Loucy (cell line): ENCODE measurements around the gene SHPK.
"Not testable (repeated sequence)": the region's sequence is repeated elsewhere in the genome, so short reads cannot be mapped to it uniquely, and the experiment has no call there.

Experiments
- H2AFZ ChIP-seq: fragments of 200-600 bp; sonication (generic); 2 replicates; pipeline ENCODE4 v1.6.0; 2016; ENCODE audit warnings: antibody characterized with exemption, mild to moderate bottlenecking, low read length, moderate library complexity
- H3F3A ChIP-seq: fragments of 200-600 bp; 2 replicates; pipeline ENCODE4 v1.6.0; 2016; ENCODE audit warnings: antibody characterized with exemption, low read depth, mild to moderate bottlenecking
- H3K27me3 ChIP-seq: fragments of 200-600 bp; sonication (generic); 2 replicates; pipeline ENCODE4 v1.6.1; 2014; ENCODE audit warnings: low read length, mild to moderate bottlenecking; ENCODE audit not compliant: insufficient read depth, poor library complexity, severe bottlenecking
- H3K36me3 ChIP-seq: fragments of 200-600 bp; sonication (generic); 2 replicates; pipeline ENCODE4 v1.6.1; 2016; ENCODE audit warnings: low read length; ENCODE audit not compliant: insufficient read depth
- H3K4me1 ChIP-seq: fragments of 200-600 bp; sonication (generic); 2 replicates; pipeline ENCODE4 v1.5.1; 2014; ENCODE audit warnings: low read length, mild to moderate bottlenecking; ENCODE audit not compliant: insufficient read depth, poor library complexity, severe bottlenecking
- H3K4me2 ChIP-seq: fragments of 200-600 bp; sonication (generic); 2 replicates; pipeline ENCODE4 v1.6.0; 2014; ENCODE audit warnings: antibody characterized with exemption, low read length, low read depth, mild to moderate bottlenecking; ENCODE audit not compliant: poor library complexity, severe bottlenecking
- H3K4me3 ChIP-seq: fragments of 200-600 bp; sonication (generic); 2 replicates; pipeline ENCODE4 v1.5.1; 2014; ENCODE audit warnings: low read length, mild to moderate bottlenecking, mixed read lengths; ENCODE audit not compliant: poor library complexity, severe bottlenecking
- H3K79me2 ChIP-seq: fragments of 200-600 bp; sonication (generic); 2 replicates; pipeline ENCODE4 v1.6.1; 2014; ENCODE audit warnings: low read length; ENCODE audit not compliant: insufficient read depth
- H3K9ac ChIP-seq: fragments of 200-600 bp; sonication (generic); 2 replicates; pipeline ENCODE4 v1.6.0; 2014; ENCODE audit warnings: mild to moderate bottlenecking, low read depth, low read length, moderate library complexity; ENCODE audit not compliant: poor library complexity, severe bottlenecking
- H3K9me2 ChIP-seq: fragments of 200-600 bp; sonication (generic); replicated peaks from 2 replicates; pipeline ENCODE4 v1.6.1; 2016; ENCODE audit warnings: low read depth, low read length, mixed read lengths
- H3K9me3 ChIP-seq: fragments of 200-600 bp; sonication (generic); 2 replicates; pipeline ENCODE4 v1.6.1; 2014; ENCODE audit warnings: mild to moderate bottlenecking, antibody characterized with exemption, low read length, low read depth; ENCODE audit not compliant: insufficient read depth
- H4K20me1 ChIP-seq: fragments of 200-600 bp; sonication (generic); 2 replicates; pipeline ENCODE4 v1.6.0; 2014; ENCODE audit warnings: antibody characterized with exemption, low read length, mild to moderate bottlenecking; ENCODE audit not compliant: insufficient read depth, poor library complexity, severe bottlenecking
- CTCF ChIP-seq: fragments of 200-600 bp; sonication (generic); conservative IDR thresholded peaks from 2 replicates; pipeline ENCODE4 v1.5.1; 2014; ENCODE audit warnings: mild to moderate bottlenecking, antibody characterized with exemption, low read length
- EZH2phosphoT487 ChIP-seq: fragments of 200-600 bp; IDR thresholded peaks from 2 replicates; pipeline ENCODE4 v1.6.1; 2018; ENCODE audit warnings: antibody characterized with exemption, mild to moderate bottlenecking, moderate library complexity, borderline replicate concordance

Gene SHPK

GRCh38 chr17:3582915-3583314, 53.1 kb downstream of the SHPK start:
- no peak overlapping the region for H3K4me3 ChIP-seq
- H3K4me2 ChIP-seq: no peak overlapping the region
- no peaks in the 10 kb centered on the region for H3K27me3 ChIP-seq
- no peaks in the 10 kb centered on the region for H3K79me2 ChIP-seq
- H3K9ac ChIP-seq: no peak overlapping the region
- H2AFZ ChIP-seq: no peak overlapping the region
- no peaks in the 10 kb centered on the region for H3K4me1 ChIP-seq
- H3K9me3 ChIP-seq: no peaks in the 10 kb centered on the region
- no peaks in the 10 kb centered on the region for H3K36me3 ChIP-seq
- no peaks in the 10 kb centered on the region for H3K9me2 ChIP-seq
- TF ChIP-seq EZH2phosphoT487 (no peak), CTCF (no peak)
- H4K20me1 ChIP-seq: no peaks in the 10 kb centered on the region
- H3F3A ChIP-seq: no peaks in the 10 kb centered on the region

- not testable (repeated sequence) for H3K27me3 ChIP-seq
These were observed 57.4 kb downstream of the SHPK start for GRCh38 chr17:3578667-3579066.

GRCh38 chr17:3576970-3577369, 59.1 kb downstream of the SHPK start:
- Histone ChIP-seq H4K20me1 (no peaks in the 10 kb centered on the region), H3K36me3 (no peaks in the 10 kb centered on the region), H3K4me2 (no peak overlapping the region), H3F3A (no peaks in the 10 kb centered on the region), H3K4me1 (no peaks in the 10 kb centered on the region), H3K9me3 (no peaks in the 10 kb centered on the region), H2AFZ (no peak overlapping the region), H3K9ac (no peak overlapping the region), H3K9me2 (no peaks in the 10 kb centered on the region), H3K79me2 (no peaks in the 10 kb centered on the region), H3K4me3 (no peak overlapping the region), H3K27me3 (no peaks in the 10 kb centered on the region)
- TF ChIP-seq CTCF (no peak), EZH2phosphoT487 (no peak)

More at GRCh38 chr17:3578667-3579066, 57.4 kb downstream of the SHPK start:
- not testable (repeated sequence) for H3K9me3 ChIP-seq, H3K36me3 ChIP-seq, H2AFZ ChIP-seq, H3K9me2 ChIP-seq, H3K79me2 ChIP-seq, H3K4me1 ChIP-seq, H4K20me1 ChIP-seq, H3F3A ChIP-seq, H3K4me2 ChIP-seq, H3K9ac ChIP-seq, H3K4me3 ChIP-seq

GRCh38 chr17:3575511-3575910, 60.5 kb downstream of the SHPK start:
- Histone ChIP-seq H3K9ac (no peak overlapping the region), H4K20me1 (no peaks in the 10 kb centered on the region), H3K9me2 (no peaks in the 10 kb centered on the region), H3K79me2 (no peaks in the 10 kb centered on the region), H3K27me3 (no peaks in the 10 kb centered on the region), H3K4me3 (no peak overlapping the region), H3K4me2 (no peak overlapping the region), H2AFZ (no peak overlapping the region), H3K36me3 (no peaks in the 10 kb centered on the region), H3K4me1 (no peaks in the 10 kb centered on the region), H3F3A (no peaks in the 10 kb centered on the region), H3K9me3 (no peaks in the 10 kb centered on the region)
- no peak for TF ChIP-seq EZH2phosphoT487
- no peak for TF ChIP-seq CTCF
